Heart left ventricle (tissue), 16 donors: ENCODE measurements around the gene MYO1E. TPM values are rescaled to one million over a fixed set of nuclear protein-coding genes. Genes with fewer than 3 reads are reported as not detected.

Experiments used
- ATAC-seq, 4 donors: fragments of 200-7000 bp; cut with Tn5 transposase; one replicate each; pipeline ENCODE4 v1.9.1; 2020 to 2022; ENCODE audit warnings: moderate library complexity in 4 of 4, mild to moderate bottlenecking in 3 of 4, moderate number of reproducible peaks in 1 of 4
- DNase-seq, 5 donors: peaks; one replicate each; pipeline ENCODE4 v3.0.0-alpha.2; 2020
- H3K27ac ChIP-seq, 12 donors: fragments of 200-600 bp; sonication (generic) in 4 of 12; one replicate each; pipeline versions ENCODE4 v1.5.0 to v1.8.0; 2016 to 2022; ENCODE audit warnings: mild to moderate bottlenecking in 2 of 12
- H3K27me3 ChIP-seq, 9 donors: fragments of 200-600 bp; sonication (generic) in 2 of 9; one replicate each; pipeline versions ENCODE4 v1.5.1 to v1.8.0; 2016 to 2022; ENCODE audit warnings: mild to moderate bottlenecking in 3 of 9
- H3K36me3 ChIP-seq, 9 donors: fragments of 200-600 bp; sonication (generic) in 2 of 9; one replicate each; pipeline versions ENCODE4 v1.5.0 to v1.8.0; 2018 to 2022; ENCODE audit warnings: mild to moderate bottlenecking in 2 of 9
- H3K4me1 ChIP-seq, 12 donors: fragments of 200-600 bp; sonication (generic) in 4 of 12; one replicate each; pipeline versions ENCODE4 v1.5.0 to v1.8.0; 2016 to 2022; ENCODE audit warnings: mild to moderate bottlenecking in 3 of 12
- H3K4me3 ChIP-seq, 12 donors: fragments of 200-600 bp; sonication (generic) in 4 of 12; one replicate each; pipeline versions ENCODE4 v1.5.0 to v1.8.0; 2017 to 2022; ENCODE audit warnings: mild to moderate bottlenecking in 9 of 12, moderate library complexity in 4 of 12
- H3K9me3 ChIP-seq, 12 donors: fragments of 200-600 bp; sonication (generic) in 4 of 12; one replicate each; pipeline versions ENCODE4 v1.5.0 to v1.8.0; 2016 to 2022; ENCODE audit warnings: mild to moderate bottlenecking in 1 of 12
- CTCF ChIP-seq, 12 donors: fragments of 200-600 bp; sonication (generic) in 4 of 12; IDR thresholded peaks; one replicate each; pipeline versions ENCODE4 v1.5.0 to v1.8.0; 2018 to 2022; ENCODE audit warnings: antibody characterized with exemption in 12 of 12, mild to moderate bottlenecking in 5 of 12
- POLR2A ChIP-seq, 2 donors: fragments of 450-650 bp; IDR thresholded peaks; one replicate each; pipeline ENCODE4 v1.6.1; 2017; ENCODE audit warnings: antibody characterized with exemption in 2 of 2, mild to moderate bottlenecking in 2 of 2, moderate library complexity in 2 of 2
- WGBS, 4 donors: extraction: QIAGEN DNeasy Blood & Tissue Kit in 2 of 4; methylation state at CpG; one replicate each; pipeline versions ENCODE4 v1.1.5 to v1.1.7; 2013 to 2018; 5-methylcytosine and 5-hydroxymethylcytosine counted together
- intact Hi-C, 10 donors: fragments of 100-400 bp; cut with DNase I; formaldehyde crosslinking; loops; one replicate each; pipeline versions ENCODE4 v1.11.1 to v1.14.2; 2022
- polyA plus RNA-seq, 2 donors: library from polyadenylated mRNA; stranded (reverse); fragments of 200-250 nt; gene quantifications; one replicate each; pipeline ENCODE4 v1.2.3, GENCODE V29; 2013
- total RNA-seq, 9 donors: library from RNA; depleted of rRNA in 2 of 9; stranded (reverse); fragments of >200 nt in 2 of 9; fragmentation: NEBNext Ultra II Directional in 3 of 9; extraction: Animal tissue kit (Norgen Biotek cat#: 25700) in 3 of 9; gene quantifications; one replicate each; pipeline versions ENCODE4 v1.1.0 to v1.2.4, GENCODE V29; 2016 to 2023
- donor health status: ischemic (EF 13 %, LVEDD 7.1; RV severe dilation, severe dysfunction).
- donor health status: healthy with polysubstance abuse.
- donor health status: DM: no; HTN: yes; CAD: no.
- donor health status: DM: no; HTN: no; CAD: no.
- donor health status: ischemic (EF 25% LVEDD 6.9; RV normal size, moderate dysfunction).
- donor health status: ischemic (EF 25% LVEDD 5.7; RV mildly dilated, moderate dysfunction).
- donor health status: healthy.
- donor health status: DM: yes; HTN: yes; CAD: no.
- donor health status: ischemic (EF 35%, LVEDD 5.7; RV mildly dilated, moderate dysfunction).
- donor health status: nonischemic (EF 11% LVEDD 7.7; RV severe dilation, severe dysfunction).
- donor health status: DM: yes; HTN: yes; CAD: no.
- donor health status: PGD.
- donor health status: ischemic (EF 29% LVEDD 5.4; RV normal size, mild dysfunction).
- donor health status: nonischemic (EF 23%, LVEDD 6.1; RV moderate dilation, normal function).

MYO1E gene
- total and polyA plus RNA-seq, 11 donors = 8.5 to 98.6 (median 25.2) TPM

- TF ChIP-seq CTCF (IDR thresholded peaks at IDR 0.05) = no peak
- TF ChIP-seq POLR2A (IDR thresholded peaks at IDR 0.05) = no peak
- 84 to 96% (median 90%) methylated on average over 5 of the region's 5 CpGs for WGBS, 4 donors
Observed at GRCh38 chr15:59347915-59348314, 24.8 kb downstream of the MYO1E start.

GRCh38 chr15:59346951-59347350 lies 25.7 kb downstream of the MYO1E start:
- Histone ChIP-seq H3K27ac (no peak overlapping the region), H3K9me3 (no peaks in the 10 kb centered on the region), H3K4me1 (peaks cover 0 to 48% (median 29%) of the 10 kb centered on the region in 12 donors), H3K4me3 (no peak overlapping the region), H3K27me3 (no peaks in the 10 kb centered on the region), H3K36me3 (no peaks in the 10 kb centered on the region)
- TF ChIP-seq POLR2A (IDR thresholded peaks at IDR 0.05) = no peak
- TF ChIP-seq CTCF (IDR thresholded peaks at IDR 0.05) = no peak
- intact Hi-C loops = loop anchor here in 1 of 10 donors (5.0 kb wide), 1 partner anchor 35 kb away; no protein-coding TSS in a partner anchor
- ATAC-seq (no peak), DNase-seq (no peak)
- WGBS, 4 donors = 84 to 90% (median 86%) methylated on average over 12 of the region's 12 CpGs

More at GRCh38 chr15:59347915-59348314, 24.8 kb downstream of the MYO1E start:
- ATAC-seq (no peak), DNase-seq (no peak)
- Histone ChIP-seq H3K4me1 (peaks cover 0 to 58% (median 34%) of the 10 kb centered on the region in 12 donors), H3K27me3 (no peaks in the 10 kb centered on the region), H3K36me3 (no peaks in the 10 kb centered on the region), H3K9me3 (no peaks in the 10 kb centered on the region), H3K4me3 (no peak overlapping the region), H3K27ac (no peak overlapping the region)
- intact Hi-C loops = loop anchor here in 1 of 10 donors (5.0 kb wide), 1 partner anchor 36 kb away; no protein-coding TSS in a partner anchor

GRCh38 chr15:59345326-59345725 lies 27.3 kb downstream of the MYO1E start:
- Histone ChIP-seq H3K27me3 (no peaks in the 10 kb centered on the region), H3K4me3 (no peak overlapping the region), H3K27ac (no peak overlapping the region), H3K4me1 (peaks cover 0 to 32% (median 15%) of the 10 kb centered on the region in 12 donors), H3K9me3 (no peaks in the 10 kb centered on the region), H3K36me3 (no peaks in the 10 kb centered on the region)
- ATAC-seq (no peak), DNase-seq (no peak)
- TF ChIP-seq CTCF (IDR thresholded peaks at IDR 0.05) = no peak
- TF ChIP-seq POLR2A (IDR thresholded peaks at IDR 0.05) = no peak
- intact Hi-C loops = loop anchor here in 1 of 10 donors (5.0 kb wide), 1 partner anchor 33 kb away; no protein-coding TSS in a partner anchor

- no peaks in the 10 kb centered on the region for H3K27me3 ChIP-seq
- no peaks in the 10 kb centered on the region for H3K36me3 ChIP-seq
- DNase-seq (no peak), ATAC-seq (no peak)
- peaks cover 0 to 23% (median 11%) of the 10 kb centered on the region in 12 donors for H3K4me1 ChIP-seq
- H3K4me3 ChIP-seq = no peak overlapping the region
- TF ChIP-seq CTCF (IDR thresholded peaks at IDR 0.05) (no peak), POLR2A (IDR thresholded peaks at IDR 0.05) (no peak)
- no peaks in the 10 kb centered on the region for H3K9me3 ChIP-seq
- intact Hi-C loops = no loop called here
- H3K27ac ChIP-seq = no peak overlapping the region
Observed at GRCh38 chr15:59344311-59344710, 28.4 kb downstream of the MYO1E start.
